ENCODE measurements around the gene DIPK1B.

- TF ChIP-seq GABPA (IDR thresholded peaks at IDR 0.05; ENCODE audit: low read depth), result no peak
- no peak for TF ChIP-seq CTCF (IDR thresholded peaks at IDR 0.05; ENCODE audit: insufficient read depth, low read length)
Observed at GRCh38 chr9:136671254-136671614, 41.1 kb upstream of the DIPK1B start.
